Stimulated activated CD8-positive, alpha-beta memory T cell treated with anti-CD3 and anti-CD28 coated beads, Interleukin-12 subunit alpha, Interleukin-12 subunit beta, amount 100 ng/mL, for 24 hours (primary cell): ENCODE measurements around the gene CTDSP2.
"Not testable (repeated sequence)": the region's sequence is repeated elsewhere in the genome, so short reads cannot be mapped to it uniquely, and the experiment has no call there.

ENCODE experiments used
- DNase-seq: peaks from one replicate; pipeline ENCODE4 v3.0.0-alpha.2; 2020; ENCODE audit errors: extremely low read depth

Gene CTDSP2

DNA sequence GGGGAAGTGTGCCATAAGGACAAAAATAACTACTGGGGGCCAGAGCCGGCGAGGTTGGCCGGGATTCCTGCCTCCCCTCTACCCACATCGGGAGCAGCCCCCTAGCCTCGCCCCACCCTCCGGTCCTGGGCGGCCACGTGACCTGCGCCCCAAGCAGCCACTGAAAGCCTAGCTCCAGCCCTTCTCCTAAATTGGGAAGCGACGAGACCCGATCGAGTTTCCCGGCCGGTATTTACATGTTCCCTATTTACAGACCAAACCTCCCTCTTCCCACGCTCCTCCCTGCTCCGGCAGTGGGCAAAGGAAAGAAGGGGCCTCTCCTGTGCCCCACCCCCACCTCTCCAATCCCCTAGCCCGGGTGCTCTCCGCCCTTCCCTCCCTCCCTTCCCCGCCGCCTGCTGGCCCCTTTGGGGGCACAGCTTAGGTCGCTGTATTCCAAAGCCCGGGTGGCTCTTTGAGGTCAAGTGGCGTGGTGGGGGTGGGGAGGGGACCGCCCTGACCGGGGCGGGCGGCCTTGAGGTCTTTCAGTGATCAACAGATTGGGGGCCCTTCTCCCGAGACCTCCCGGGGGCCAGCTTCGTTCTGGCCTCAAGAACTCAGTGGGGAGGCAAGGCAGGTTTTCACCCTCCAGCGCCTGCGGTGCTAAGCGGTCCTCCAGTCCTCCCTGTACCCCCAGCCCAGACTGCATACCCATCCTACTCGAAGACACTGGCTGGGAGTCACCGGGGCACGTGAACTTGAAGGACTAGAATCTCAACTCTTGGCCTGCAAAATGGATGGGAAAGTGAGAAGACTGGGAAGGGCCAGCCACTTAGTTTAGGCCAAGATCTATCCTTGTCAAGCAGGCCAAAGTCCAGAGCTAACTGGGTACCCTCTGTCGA lies 6.3 kb upstream of the CTDSP2 start:
- no peak for DNase-seq

GRCh38 chr12:57852200-57852599 lies 5.7 kb upstream of the CTDSP2 start:
- no peak for DNase-seq

GRCh38 chr12:57851552-57851951 lies 5.0 kb upstream of the CTDSP2 start:
- no peak for DNase-seq

- DNase-seq, result no peak
These were observed 4.4 kb upstream of the CTDSP2 start for GRCh38 chr12:57850854-57851430.

- not testable (repeated sequence) for DNase-seq
These were observed 2.9 kb upstream of the CTDSP2 start for GRCh38 chr12:57849447-57849846.

DNA sequence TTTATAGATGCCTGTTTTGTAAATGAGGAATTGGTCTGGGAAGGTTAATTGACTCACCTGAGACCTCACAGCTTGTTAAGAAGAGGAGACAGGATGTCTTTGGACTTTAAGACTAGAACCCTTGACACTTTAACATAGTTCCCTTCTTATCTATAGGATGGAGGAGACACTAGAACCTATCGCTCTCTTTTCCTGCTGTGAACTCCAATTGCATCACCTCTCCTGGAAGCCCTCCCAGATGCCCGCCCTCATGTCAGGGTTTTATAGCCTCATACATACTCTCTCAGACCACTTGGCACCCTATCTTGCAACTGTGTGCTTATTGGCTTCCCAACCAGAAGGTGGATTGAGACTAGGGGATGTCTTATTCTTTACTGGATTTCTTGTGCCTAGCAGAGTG lies 2.5 kb upstream of the CTDSP2 start:
- no peak for DNase-seq

DNA sequence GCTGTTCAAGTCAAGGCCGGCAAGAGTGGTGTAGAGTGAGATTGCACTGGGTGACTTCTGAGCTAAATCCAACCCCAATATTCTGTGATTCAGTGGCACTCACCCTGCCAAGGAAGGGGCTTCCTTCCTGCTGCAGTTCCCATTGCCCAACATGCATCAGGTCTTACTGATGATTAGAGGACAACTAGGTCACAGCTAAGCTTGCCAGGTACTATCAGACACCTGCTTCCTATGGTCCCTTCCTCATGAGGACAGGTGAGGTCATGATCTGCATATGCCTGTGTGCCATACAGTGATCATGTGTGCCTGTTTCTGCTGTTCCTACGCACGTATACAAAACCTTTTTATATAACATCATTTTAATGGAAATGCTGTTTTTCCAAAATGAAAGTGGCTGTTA lies 1.7 kb upstream of the CTDSP2 start:
- no peak for DNase-seq

- no peak for DNase-seq
These were observed 298 bp downstream of the CTDSP2 start for GRCh38 chr12:57846285-57846576.

DNA sequence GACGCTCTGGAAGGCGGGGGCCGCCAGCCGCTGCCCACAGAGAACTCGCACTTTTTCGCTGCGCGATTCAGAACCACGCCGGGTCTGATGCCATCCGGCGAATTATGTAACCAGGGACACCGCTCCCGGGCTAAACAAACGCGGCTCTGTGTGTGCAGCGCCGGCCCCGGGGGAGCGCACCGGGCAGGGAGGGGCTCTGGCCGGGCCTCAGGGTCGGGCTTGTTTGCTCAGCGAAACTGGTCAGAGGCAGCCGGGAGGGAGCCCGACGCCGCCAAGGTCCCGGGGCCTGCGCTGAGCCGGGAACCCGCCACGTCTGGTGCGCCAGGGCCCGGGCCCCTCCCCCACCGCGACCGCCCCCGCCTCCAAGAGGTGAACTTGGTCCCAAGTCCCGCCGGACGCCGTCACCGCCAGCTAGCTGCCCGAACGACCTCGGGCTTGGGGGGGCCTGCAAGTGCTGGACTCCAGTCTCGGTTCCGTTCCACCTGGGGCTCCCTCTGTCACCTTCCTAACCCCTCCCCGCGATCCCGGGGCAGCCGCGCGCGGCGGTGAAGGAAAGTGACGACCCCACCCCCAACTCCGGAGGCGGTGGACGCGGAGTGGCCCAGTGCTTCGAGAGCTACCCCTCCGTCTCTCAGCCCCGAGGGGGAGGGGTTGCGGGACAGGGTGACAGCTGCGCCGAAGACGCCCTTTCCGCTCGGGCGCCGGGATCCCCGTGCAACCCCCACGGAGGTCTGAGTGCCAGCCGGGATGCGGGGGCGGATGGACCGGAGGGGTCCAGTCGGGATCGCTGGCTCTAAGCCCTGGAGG lies 848 bp downstream of the CTDSP2 start:
- DNase-seq, result no peak

DNA sequence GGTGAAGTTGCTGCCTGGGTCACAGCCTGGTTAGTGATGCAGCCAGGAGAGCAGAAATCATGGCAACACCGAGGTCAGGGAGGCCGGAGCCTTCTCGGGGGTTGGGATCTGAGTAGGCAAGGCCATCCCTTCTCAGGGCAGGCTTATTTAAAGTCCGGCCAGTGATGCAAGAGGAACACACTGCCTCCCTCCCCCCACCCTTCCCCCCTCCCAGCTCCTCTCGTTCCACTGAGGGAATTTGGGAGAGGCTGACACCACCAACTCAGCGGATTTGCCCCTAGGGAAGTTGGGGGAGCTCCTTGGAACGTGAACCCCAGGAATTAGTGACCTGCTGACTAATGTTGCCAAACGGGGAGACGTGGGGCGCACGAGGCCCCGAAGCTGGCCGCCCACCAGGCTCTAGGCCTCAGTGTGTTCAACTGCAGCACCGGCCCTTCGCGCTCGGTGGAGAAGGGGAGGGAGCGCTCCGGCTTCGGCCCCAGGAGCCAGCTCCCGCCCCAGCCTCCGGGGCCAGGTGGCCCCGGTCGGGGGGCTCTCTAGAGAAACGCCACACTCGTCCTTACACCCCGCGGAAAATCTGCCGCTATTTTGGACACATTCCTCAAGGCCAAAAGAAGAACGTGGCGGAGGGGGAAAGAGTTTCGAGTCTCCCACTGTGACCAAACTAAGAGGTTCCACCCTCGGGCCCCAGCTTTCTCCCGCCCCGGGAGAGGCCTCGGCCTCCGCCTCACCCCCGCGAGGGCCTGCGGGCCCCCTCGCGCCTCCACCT lies 1.6 kb downstream of the CTDSP2 start:
- DNase-seq, result no peak

DNA sequence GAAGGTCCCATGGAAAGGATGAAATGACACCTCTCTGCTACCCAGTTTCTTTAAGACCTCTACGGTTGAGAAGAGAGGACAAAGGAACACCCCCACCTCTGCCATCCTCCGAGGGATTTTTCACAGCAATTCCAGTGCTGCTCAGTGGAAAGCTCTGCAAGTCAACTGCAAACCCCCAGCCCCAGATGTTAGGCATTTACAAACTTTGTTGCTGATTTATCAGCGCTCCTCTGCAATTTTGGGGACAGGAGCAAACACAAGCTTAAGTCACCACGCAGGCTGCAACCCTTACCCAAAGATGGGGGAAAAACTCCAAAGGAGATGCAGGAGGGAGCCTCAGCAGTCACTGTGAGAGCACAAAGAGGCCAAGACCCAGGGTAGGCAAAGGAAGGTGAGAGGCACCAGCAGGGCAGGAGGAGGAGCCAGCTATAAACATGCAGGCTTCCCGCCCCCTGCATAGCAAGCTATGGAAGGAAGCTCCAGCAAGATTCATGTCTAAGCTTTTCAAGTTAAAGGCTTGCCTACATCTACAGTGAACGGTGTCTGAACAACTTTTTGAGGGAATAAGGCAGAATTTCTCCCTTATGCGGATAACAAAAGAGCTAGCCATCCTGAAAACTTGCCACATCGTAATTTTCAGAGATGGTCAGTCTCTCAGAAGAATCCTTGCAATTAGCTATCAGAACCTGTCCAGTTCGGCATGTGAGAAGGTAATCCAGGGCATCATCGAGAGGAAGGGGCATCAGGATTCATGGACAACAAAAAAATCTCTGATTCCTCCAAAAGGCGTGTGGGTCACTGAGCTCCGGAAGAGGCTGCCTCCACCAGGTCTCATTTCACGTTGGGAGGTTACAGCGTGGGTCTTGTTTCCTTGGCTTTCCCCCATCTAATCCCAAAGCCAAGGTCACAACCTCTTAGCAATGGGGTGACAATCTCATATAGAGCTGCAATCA lies 3.9 kb downstream of the CTDSP2 start:
- no peak for DNase-seq

- no peak for DNase-seq
These were observed 5.1 kb downstream of the CTDSP2 start for GRCh38 chr12:57841445-57841844.

- no peak for DNase-seq
These were observed 5.8 kb downstream of the CTDSP2 start for GRCh38 chr12:57840726-57841125.

- no peak for DNase-seq
These were observed 6.5 kb downstream of the CTDSP2 start for GRCh38 chr12:57839996-57840395.

DNA sequence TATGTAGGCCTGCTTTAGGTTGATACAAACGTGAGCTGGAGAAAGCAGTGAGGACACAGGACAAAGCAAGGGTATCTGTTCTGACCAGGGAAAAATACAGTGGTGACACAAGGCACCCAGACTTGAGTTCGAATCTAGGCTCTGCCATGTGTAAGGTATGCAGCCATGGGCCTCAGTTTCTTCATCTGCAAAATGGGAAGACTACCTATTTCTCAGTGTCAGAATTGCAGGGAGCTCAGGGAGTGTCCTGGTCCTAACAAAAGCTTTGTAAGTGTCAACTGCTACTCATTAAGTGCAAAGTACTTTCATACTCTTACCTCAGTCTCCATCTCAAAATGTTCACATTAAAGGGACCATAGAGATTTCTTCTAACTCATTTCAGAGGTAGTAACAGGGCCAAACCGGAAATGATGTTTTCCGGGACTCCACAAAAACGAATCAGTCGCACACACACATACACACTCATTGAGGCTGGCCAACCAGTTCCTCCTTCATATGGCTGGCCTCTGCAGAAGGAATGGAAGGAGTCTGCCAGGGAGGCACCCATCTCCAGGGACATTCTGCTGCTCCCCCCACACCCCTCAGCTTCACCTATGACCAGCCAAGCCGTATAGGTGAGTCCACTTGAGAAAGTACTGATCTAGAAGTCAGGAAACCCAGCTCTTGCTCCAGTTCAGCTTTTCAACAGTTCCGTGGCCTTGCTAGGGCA lies 7.8 kb downstream of the CTDSP2 start:
- DNase-seq, result no peak

GRCh38 chr12:57837864-57838562 lies 8.5 kb downstream of the CTDSP2 start:
- DNase-seq, result no peak

GRCh38 chr12:57836442-57837375 lies 9.8 kb downstream of the CTDSP2 start:
- no peak for DNase-seq
